HG03159 (cell line): ENCODE measurements around the gene MDFI.

Experiments
- ATAC-seq: cut with Tn5 transposase; IDR thresholded peaks from one replicate; pipeline ENCODE4 v1.9.1; 2021; ENCODE audit warnings: mild to moderate bottlenecking, moderate library complexity; ENCODE audit not compliant: unreplicated experiment

The MDFI gene

DNA sequence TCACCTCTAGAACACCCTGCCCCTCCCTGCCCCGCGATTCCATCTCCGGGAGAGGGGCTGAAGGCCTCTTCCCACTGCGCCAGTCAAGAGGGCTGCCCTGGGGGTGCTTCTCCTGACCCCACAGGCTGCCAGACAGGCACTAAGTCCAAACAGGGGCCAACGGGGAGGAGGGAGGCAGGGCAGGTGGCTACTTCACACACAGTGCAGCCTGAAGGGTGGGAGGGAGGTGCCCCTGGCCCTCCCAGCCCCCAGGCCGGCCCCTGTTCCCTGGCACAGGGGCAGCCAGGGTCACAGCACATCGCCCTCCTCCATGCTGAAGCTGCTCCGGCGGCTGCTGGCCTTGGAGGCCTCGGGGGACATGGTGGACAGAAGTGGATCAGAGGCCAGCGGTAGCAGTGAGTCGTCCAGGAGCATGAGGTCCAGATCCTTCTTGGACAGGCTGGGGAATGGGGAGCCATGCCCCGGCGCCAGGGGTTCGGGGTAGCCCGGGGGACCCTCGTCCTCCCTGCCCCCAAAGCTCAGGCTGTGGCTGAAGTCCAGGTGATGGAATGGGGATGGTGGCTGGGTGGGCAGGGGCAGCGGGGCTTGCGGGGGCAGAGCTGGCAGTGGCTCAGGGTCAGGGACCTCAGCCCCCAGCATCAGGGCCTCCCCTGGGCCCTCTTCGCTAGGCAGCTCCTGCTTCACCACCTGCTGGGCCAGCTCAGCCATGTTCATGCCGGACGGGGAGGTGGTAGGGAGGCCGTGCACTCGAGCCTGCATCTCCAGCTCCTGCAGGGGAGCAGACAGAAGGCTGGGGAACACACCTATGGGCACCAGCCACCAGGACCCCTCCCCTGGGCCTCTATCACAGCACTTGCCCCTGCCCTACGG, 46.3 kb downstream of the MDFI start:
- ATAC-seq, result no peak

DNA sequence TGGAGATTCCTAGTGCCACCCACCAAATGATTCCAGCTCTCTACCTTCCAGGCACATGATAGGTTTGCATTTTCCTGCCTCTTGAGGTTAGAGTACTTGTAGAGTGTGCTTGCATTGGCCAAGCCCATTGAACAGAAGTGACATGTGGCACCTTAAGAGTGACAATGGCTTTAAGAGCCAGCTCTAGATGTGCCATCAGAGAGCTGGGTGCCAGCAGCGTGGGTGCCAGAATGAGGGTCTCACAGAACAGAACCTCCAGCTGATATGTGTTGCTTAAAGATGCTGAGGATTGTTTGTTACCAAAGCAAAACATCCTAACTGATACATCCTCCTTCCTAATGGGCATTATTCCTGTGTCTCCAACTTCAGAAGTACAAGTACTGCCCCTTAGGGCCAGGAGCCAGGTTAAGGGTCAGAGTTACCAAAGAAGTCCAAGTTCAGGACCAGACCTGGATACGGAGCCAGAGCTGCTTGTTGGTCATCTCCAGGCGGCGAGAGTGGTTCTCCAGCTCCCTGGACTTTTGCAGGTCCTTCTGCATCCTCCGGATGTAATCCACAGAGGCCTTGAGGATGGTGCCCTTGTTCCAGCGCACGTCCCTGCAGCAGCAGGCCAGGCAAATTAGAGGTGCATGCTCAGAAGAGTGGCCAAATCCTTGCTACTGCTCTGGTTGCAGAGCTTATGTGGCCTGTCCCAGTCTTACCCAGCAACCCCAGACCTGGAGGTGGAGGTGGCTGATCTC, 47.5 kb downstream of the MDFI start:
- no peak for ATAC-seq

DNA sequence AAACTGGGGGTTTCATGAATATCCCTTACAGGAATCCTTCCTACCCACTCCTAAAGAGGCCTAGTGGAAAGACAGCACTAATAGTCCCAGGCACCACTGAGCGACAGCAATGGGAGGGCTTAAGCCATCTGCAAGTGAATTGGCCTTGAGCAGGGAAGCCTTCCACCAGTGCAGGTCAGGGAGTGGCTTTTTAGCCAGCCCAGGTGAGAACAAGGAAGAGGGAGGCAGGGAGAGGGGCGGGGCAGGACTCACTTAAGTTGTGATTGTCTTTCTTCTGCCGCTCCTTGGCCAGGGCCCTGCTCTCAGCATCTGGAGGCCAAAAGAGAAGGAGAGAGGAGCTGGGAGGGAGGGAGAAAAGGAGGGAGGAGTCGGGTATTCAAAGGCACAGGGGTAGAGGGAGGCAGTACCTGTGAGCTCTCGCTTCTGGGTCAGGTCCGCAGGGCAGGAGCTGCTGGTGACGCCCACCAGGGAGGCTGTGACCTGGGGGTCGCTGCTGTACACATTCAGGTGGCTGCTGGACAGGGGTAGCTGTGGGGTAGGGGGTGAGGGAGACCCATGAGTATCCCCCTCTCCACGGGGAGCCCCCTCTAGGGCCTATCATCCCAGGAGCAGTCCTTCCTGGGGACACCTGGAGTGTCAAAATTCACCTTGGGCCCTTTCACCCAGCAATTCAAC, 49.4 kb downstream of the MDFI start:
- no peak for ATAC-seq

DNA sequence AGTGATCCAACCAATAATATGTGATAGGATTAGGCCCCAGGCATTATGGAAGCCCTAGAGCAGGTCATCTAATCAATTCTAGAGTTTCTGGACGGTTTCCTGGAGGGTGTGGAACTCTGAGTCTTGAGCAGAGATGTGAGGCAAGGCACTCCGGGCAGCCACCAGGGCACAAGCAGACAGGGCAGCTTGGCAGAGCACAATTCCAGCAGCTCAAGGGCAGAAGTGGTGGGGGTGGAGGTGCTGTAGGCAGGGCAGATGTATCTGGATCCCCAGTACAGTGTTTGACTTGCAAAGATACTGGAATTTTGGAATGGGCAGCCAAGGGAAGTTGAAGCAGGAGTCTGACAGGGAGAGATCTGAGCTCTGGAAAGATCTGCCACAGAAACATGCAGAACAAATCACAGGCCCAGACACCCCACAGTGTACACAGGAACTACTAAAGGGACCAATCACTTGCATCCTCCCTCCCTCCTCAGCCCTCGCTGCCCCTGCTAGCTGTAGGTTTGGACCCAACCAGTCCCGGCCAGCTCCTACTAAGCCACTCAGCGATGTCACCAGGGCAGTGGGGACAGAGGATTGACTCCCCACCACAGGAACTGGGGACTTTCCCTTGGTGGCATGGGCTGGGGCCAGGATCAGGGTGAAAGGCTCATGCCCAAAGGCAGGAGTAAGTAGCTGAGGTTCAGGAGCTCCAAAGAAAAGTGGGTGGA, 50.1 kb downstream of the MDFI start:
- ATAC-seq, result no peak

DNA sequence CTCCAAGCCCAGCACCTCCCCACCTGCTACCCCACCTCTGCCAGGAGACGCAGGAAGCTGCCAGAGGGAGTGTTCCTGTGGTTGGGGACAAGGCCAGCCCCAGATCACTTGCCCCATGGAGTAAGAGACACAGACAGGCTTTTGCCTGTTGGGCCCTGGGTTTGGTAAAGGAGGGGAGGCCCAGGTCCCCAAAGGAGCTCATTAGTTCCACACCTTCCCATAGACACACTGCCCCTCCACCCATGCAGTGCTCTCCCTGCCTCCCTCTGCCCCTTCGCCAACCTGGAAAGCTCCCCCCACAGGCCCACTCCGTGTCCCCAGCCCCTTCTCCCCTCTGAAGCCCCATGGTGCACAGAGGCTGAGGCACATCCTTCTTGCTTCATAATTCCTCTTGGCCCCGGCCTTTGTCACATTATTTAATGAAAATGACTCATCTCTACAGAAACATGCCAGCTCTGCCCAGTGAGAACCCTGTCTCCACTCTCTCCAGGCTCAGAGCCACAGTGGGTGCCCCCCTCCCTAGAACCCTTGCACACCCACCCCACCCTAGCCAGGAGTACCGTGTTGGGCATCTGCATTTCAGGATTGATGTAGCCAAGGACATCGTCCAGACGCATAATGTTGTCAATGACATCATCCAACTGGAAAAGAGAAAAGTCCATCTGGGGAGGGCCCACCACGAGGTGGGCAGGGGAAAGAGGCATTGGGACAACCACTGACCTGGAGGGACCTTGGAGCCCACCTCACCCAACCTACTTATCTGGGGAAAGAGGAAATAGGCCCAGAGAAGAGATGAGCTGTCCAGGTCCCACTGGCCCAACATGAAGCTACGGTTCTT, 51.1 kb downstream of the MDFI start:
- ATAC-seq, result no peak

DNA sequence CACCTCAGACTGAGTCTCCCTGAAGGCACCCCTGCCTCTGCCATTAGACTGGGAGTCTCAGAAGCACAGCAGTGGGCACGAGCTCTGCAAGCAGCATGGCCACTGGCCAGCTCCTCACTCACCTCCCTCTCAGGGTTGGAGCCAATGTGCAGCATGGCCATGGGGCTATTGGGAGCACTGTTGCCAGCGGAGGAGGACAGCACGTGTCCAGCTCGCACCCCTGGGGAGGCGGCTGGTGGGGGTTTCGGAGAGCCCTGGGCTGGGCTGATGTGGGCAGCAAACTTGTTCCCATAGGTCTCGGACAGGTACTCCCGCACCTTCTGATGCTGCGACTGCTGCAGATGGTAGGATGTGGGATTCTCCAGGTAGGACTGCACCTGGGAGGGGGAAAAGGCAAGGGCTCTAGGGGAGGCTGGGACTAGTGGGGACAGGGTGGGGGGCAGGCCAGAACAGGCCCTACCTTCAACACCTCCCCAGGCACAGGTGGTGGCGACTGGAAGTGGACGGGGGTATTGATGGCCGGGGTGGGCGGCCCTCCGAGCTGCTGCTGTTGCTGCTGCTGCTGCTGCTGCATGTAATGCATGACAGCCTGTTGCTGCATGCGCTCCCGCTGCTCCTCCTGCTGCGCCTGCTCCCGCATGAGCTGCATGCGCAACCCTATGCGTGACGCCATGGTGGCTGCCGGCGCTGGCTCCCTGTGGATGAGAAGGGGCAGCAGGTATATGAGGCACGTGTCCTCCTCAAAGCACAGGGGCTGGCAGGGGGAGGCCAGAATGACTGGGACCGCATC, 52.5 kb downstream of the MDFI start:
- no peak for ATAC-seq

DNA sequence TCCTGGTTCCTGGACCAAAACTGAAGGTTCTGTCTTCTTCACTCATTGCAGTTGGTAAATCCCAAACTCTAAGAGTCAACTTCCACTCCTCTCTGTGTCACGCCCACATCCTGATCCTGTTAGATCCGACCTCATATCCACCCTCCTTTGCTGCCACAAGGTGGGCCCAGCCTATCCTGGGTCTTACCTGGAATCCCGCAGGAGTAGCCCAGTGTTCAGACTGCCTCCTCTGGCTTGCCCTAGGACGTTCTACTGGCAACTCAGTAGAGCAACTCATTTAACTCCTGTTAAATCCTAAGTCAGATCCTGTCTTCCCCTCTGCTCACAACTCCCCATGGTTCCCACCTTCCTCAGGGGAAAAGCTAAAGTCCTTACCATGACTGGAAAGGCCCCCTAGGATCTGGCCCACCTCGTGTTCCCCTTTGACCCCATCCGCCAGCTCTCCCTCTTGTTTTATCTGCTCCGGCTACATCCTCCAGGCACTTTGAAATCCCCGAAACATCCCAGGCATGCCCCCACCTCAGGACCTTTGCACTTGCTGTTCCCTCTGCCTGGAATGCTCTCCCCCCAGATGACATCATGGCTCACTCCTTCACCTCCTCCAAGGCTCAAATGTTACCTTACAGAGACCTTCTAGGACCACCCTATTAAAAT, 53.3 kb downstream of the MDFI start:
- ATAC-seq, result no peak

DNA sequence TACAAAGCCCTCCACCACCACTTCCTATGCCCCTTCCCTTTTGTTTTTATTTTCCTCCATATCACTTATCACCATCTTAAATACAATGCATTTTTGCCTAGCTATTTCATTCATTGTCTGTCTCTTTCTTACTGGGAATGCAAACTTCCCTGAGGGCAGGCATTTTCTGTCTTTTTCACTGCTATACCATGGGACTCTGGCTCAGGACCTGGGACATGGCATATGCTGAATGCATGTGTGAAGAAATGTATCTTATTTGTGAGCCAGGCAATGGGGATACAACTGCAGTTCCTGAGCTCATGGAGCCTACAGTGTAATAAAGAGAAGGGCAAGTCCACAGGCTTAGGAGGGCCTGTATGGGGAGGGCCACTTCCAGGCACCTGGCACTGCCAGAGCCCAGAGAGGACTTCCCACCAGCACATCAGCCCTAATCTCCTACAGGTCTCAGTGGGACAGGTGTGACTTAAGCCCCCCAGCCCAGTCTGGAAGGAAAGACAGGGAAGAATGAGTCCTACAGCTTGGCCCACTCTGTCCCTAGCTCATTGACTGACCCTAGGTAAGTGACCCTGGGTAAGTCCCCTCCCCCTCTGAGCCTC, 53.9 kb downstream of the MDFI start:
- no peak for ATAC-seq

DNA sequence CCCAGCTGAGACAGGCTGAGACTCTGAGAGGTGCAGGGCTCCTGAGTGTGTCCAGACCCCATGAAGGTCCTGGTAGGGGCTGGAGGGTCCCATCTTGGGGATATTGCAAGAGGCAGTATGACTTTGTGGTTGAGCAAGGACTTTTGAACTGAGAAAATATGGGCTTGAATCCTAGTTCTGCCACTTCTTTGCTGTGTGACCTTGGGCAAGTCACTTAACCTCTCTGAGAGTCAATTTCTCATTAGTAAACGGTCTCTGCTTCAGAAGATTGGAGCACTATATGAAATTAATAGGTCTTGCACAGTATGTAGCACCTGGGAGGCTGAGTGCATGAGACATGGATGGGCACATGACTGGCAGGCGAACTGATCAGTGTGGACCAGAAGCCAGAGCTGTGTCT, 54.5 kb downstream of the MDFI start:
- ATAC-seq, result no peak

DNA sequence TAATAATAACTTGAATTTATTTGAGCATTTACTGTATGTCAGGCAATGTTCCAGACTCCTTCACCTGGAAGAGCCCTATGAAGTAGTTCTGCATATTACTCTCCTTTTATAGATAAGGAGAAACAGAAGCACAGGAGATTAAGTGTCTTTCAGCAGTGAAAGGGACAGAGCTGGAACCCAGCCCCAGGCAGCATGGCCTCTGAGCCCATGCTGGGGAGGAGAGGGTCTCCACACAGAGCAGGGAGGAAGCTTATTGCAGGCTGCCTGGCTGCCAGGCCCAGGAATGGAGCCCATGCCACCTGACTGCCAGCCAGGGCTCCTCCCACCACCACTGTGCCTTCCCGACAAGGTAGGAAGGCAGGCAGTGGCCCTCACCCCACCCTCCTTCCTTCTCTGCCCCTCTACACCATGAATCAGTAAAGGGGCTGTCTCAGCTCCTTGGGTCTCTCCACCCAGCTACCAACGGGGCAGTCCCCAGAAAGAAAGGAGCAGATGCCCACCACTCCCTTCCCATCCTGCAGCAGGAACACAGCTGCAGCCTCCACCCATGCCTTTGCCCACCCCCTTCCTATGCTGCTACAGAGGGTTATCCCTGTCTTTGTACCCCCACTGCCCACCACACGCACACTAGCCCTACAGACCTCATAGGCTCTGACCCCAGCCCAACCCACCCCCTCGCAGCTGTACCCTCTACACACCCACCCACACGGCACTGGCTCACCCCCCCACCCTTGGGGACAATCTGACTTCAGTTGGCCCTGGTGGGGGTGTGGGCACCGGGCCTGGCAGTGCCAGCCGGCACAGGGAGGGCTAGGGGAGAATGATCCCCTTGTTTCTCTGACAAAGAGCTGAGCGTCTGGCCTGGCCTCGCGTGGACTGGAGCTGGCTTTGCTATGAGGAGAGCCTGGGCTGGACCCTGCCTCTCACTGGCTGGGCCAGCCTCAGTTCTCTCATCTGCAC, 55.3 kb downstream of the MDFI start:
- ATAC-seq, result no peak

DNA sequence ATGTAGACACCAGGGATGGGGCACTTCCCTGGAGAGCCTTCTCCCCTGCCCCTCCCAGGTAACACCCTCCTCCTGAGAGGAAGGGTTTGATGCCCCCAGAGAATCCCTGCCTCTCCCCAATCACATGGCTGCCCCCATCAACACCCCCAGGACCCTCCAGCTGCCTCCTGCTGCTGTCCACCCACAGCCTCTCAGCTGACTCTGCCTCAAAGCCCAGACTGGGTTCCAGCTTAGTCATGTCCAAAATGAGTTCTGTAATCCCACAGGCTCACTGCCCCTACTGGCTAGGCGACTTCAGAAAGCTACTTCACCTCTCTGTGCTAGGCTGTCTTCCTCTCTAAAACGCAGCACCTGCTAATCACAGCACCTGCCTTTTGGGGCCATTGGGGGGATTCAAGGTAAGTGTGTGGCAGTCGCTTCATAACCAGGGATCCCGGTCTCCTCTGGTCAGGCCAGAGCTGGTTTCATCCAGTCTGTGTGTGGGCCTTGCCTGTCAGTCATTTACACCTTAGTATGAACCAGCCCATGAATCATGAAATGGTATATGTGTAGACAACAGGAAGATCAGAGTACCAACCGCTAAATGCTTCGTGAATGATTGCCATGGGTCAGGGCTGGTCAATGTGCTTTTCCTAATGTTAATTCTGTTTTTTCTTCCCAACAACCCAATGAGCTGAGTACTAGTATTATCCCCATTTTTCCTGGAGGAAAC, 56.7 kb downstream of the MDFI start:
- no peak for ATAC-seq

DNA sequence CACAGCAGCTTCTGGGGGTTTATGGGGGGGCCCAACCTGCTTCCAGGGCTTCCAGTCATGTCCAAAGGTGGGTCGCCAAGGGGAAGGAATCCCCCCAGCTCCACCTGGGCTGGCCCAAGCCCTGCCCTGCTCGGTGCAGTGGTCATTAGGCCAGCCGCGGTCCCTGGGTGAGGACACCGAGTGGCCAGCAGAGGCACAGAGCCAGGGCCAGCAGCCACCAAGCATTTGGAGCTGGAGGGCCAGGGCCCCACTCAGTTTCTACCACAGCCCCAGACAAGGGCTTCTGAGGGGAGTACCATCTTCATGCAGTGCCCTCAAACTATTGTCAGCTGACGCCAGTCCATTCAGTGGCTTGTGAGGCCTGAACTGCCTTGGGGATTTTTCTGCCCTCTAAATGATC, 57.6 kb downstream of the MDFI start:
- no peak for ATAC-seq

DNA sequence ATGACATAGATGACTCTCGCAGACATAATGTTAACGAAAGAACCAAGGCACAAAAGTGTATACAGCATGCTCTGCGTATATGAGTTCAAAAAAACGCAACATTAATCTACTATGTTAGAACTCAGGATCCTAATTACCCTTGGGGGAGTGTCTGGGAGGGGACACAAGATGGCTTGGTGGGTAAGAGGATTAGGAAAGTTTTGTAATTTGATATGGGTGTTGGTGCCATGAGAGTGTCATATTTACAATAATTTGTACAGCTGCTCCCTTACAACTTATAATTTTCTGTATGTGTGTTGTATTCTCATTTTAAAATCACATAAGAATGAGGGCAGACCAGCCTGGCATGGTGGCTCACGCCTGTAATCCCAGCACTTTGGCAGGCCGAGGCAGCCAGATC, 58.5 kb downstream of the MDFI start:
- no peak for ATAC-seq

DNA sequence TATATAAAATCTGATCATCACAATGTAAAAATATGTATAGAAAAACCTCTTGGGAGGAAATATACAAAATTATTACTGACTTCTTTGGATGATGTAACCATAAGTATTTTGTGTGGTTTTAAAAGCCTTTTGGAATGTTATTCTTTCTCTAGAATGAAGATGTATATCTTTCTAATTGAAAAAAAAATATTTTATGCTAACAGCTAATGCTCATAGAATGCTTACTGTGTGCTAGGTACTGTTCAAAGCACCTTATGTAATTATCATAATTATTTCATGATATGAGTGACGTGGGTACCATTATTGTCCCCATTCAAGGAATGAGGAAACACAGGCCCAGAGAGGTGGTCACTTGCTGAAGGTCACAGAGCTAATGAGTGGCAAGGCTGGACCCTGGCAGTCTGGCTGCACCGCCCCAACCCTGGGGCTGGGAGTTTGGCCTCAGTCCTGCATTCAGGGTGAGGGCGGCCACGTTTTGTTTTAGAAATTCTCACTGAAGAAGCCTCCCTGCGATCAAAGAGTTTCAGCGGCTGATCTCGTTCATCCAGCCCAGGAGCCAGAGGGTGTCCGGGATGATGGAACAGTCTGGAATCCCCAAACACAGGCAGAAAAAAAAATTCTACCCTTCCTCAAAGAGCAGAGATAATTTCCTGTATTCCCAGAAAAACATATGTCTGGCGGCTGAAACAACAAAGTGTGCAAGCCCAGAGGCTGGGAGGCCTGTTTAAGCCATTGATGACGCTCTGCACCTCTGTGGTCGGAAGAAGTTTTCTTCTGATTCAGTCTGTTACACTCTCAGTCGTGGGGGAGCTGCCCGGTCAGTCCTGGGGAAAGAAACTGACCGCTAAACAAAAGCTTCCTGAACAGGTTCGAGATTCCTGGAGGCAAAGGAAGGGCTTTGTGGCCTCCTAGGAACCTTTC, 59.9 kb downstream of the MDFI start:
- ATAC-seq, result no peak

DNA sequence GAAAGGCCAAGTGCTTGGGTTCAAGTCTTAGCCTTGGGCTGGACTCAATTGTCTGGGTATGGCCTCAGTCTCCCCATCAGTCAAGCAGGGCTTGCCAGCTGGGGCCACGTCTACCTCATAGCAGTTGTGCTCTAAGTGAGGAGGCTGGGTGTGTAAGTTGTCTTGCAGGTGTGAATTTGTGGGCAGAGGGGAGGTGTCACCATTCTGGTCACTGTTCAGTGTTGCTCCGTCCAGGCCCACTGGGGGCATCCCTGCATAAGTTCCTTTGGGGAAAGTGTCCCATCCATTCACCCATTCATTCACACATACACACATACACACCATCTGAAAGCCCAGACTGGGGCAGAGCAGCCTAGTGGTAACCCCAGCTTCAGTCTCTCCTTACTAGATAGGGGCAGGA, 60.8 kb downstream of the MDFI start:
- ATAC-seq, result no peak
